BLaER1 treated with 17β-estradiol and CSF1 and Interleukin-3, amounts not matched to agents 10 nM and 100 nM (cell line): ENCODE results near the gene EPB41L3.
A peak's percentile ranks its signal among the peaks of the same experiment; 100 is the strongest.
"Not testable (repeated sequence)": the region's sequence is repeated elsewhere in the genome, so short reads cannot be mapped to it uniquely, and the experiment has no call there.

Experiments
- H3K27ac ChIP-seq, 11 experiments: shearing (Covaris generic); formaldehyde crosslinking; 2 replicates each; pipeline ENCODE4 v1.8.1; 2022
- H3K27me3 ChIP-seq, 11 experiments: shearing (Covaris generic); formaldehyde crosslinking; 2 replicates each; pipeline ENCODE4 v1.8.1; 2022
- H3K36me3 ChIP-seq, 11 experiments: shearing (Covaris generic); formaldehyde crosslinking; 2 replicates each; pipeline ENCODE4 v1.8.1; 2022
- H3K4me1 ChIP-seq, 10 experiments: shearing (Covaris generic); formaldehyde crosslinking; 2 replicates each; pipeline ENCODE4 v1.8.1; 2022
- H3K4me2 ChIP-seq, 11 experiments: shearing (Covaris generic); formaldehyde crosslinking; 2 replicates each; pipeline ENCODE4 v1.8.1; 2022
- H3K4me3 ChIP-seq, 10 experiments: shearing (Covaris generic); formaldehyde crosslinking; 2 replicates each; pipeline ENCODE4 v1.8.1; 2022
- H3K9ac ChIP-seq, 11 experiments: shearing (Covaris generic); formaldehyde crosslinking; 2 replicates each; pipeline ENCODE4 v1.8.1; 2022
- H3K9me3 ChIP-seq, 11 experiments: shearing (Covaris generic); formaldehyde crosslinking; replicated peaks in 1 of 11; 2 replicates each; pipeline ENCODE4 v1.8.1; 2022
- H4K20me1 ChIP-seq, 11 experiments: shearing (Covaris generic); formaldehyde crosslinking; 2 replicates each; pipeline ENCODE4 v1.8.1; 2022
- Cebpa-rat ChIP-seq, 11 experiments: shearing (Covaris generic); IDR thresholded peaks; 2 replicates each; pipeline ENCODE4 v1.8.1; 2022

EPB41L3 gene

GRCh38 chr18:5488844-5489243 lies 55.0 kb downstream of the EPB41L3 start:
- Histone ChIP-seq H3K4me3 (no peak overlapping the region), H3K9me3 (peaks cover 0 to 20% (median 0%) of the 10 kb centered on the region in 11 experiments; a peak in 5 of 22 replicates), H3K27me3 (no peaks in the 10 kb centered on the region), H3K36me3 (no peaks in the 10 kb centered on the region), H3K27ac (no peak overlapping the region), H3K4me1 (peaks cover 0 to 18% (median 0%) of the 10 kb centered on the region in 10 experiments; a peak in 4 of 20 replicates), H3K9ac (no peak overlapping the region), H3K4me2 (no peak overlapping the region), H4K20me1 (no peaks in the 10 kb centered on the region)
- TF ChIP-seq Cebpa-rat (IDR thresholded peaks at IDR 0.05) = no peak

GRCh38 chr18:5488044-5488443 lies 55.8 kb downstream of the EPB41L3 start:
- not testable (repeated sequence) for H3K27me3 ChIP-seq, H3K9ac ChIP-seq
- peaks cover 0 to 26% (median 0%) of the 10 kb centered on the region in 10 experiments; a peak in 4 of 20 replicates for H3K4me1 ChIP-seq

GRCh38 chr18:5484526-5484925 lies 59.3 kb downstream of the EPB41L3 start:
- Histone ChIP-seq H3K9me3 (peaks cover 6 to 37% (median 13%) of the 10 kb centered on the region in 11 experiments; a peak in 18 of 22 replicates), H3K27ac (no peak overlapping the region), H3K4me3 (no peak overlapping the region), H3K4me2 (0 out of 22 replicates have a peak overlapping the region, but pooled peaks of 1 of the 11 experiments have one; percentile 46), H3K4me1 (peaks cover 0 to 19% (median 0%) of the 10 kb centered on the region in 10 experiments; a peak in 4 of 20 replicates), H3K36me3 (no peaks in the 10 kb centered on the region), H4K20me1 (no peaks in the 10 kb centered on the region), H3K9ac (no peak overlapping the region), H3K27me3 (no peaks in the 10 kb centered on the region)
- no peak for TF ChIP-seq Cebpa-rat (IDR thresholded peaks at IDR 0.05)

More at GRCh38 chr18:5488044-5488443, 55.8 kb downstream of the EPB41L3 start:
- not testable (repeated sequence) for H3K4me3 ChIP-seq, H4K20me1 ChIP-seq, H3K27ac ChIP-seq, H3K4me2 ChIP-seq, H3K36me3 ChIP-seq
- H3K9me3 ChIP-seq = peaks cover 0 to 20% (median 0%) of the 10 kb centered on the region in 11 experiments; a peak in 5 of 22 replicates

DNA sequence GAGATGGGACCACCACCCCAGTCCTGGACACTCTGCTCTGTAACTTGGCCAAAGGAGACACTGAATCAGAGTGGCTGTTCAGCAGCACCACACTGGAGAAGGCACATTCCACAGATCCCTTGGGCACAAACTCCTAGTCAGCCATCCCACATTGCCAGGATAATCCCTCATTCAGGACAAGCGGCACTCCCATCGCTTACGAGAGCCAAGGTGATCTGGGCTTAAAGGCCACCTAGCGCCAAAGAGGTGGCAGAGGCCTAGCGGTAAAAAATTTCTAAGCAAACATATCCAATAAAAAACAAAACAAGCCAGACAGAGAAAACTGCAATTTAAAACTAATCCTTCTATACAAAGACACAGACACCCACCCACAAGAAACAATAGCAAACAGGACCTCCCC lies 62.2 kb downstream of the EPB41L3 start:
- no peak for TF ChIP-seq Cebpa-rat (IDR thresholded peaks at IDR 0.05)
- Histone ChIP-seq H3K4me2 (no peak overlapping the region), H3K4me1 (peaks cover 0 to 23% (median 0%) of the 10 kb centered on the region in 10 experiments; a peak in 4 of 20 replicates), H3K27me3 (no peaks in the 10 kb centered on the region), H3K9me3 (peaks cover 6 to 31% (median 13%) of the 10 kb centered on the region in 11 experiments; a peak in 18 of 22 replicates), H3K27ac (no peak overlapping the region), H4K20me1 (no peaks in the 10 kb centered on the region), H3K9ac (no peak overlapping the region), H3K4me3 (no peak overlapping the region), H3K36me3 (no peaks in the 10 kb centered on the region)

- H3K9me3 ChIP-seq = peaks cover 6 to 20% (median 13%) of the 10 kb centered on the region in 11 experiments; a peak in 18 of 22 replicates
- H3K36me3 ChIP-seq = no peaks in the 10 kb centered on the region
- no peak overlapping the region for H3K9ac ChIP-seq
- TF ChIP-seq Cebpa-rat (IDR thresholded peaks at IDR 0.05) = no peak
- H3K4me2 ChIP-seq = no peak overlapping the region
- H3K27me3 ChIP-seq = no peaks in the 10 kb centered on the region
- no peak overlapping the region for H3K4me3 ChIP-seq
- H3K27ac ChIP-seq = no peak overlapping the region
- peaks cover 0 to 35% (median 4%) of the 10 kb centered on the region in 10 experiments; a peak in 9 of 20 replicates for H3K4me1 ChIP-seq
- no peaks in the 10 kb centered on the region for H4K20me1 ChIP-seq
These were observed 65.5 kb downstream of the EPB41L3 start for GRCh38 chr18:5478261-5478660.

- Histone ChIP-seq H4K20me1 (no peaks in the 10 kb centered on the region), H3K27me3 (no peaks in the 10 kb centered on the region), H3K9ac (no peak overlapping the region), H3K9me3 (peaks cover 6 to 13% (median 9%) of the 10 kb centered on the region in 11 experiments; a peak in 18 of 22 replicates), H3K27ac (no peak overlapping the region), H3K4me2 (no peak overlapping the region; a peak in 1 of 22 replicates), H3K4me3 (no peak overlapping the region), H3K36me3 (no peaks in the 10 kb centered on the region), H3K4me1 (peaks cover 0 to 30% (median 4%) of the 10 kb centered on the region in 10 experiments; a peak in 9 of 20 replicates)
- no peak for TF ChIP-seq Cebpa-rat (IDR thresholded peaks at IDR 0.05)
These were observed 66.6 kb downstream of the EPB41L3 start for GRCh38 chr18:5476961-5477800.

DNA sequence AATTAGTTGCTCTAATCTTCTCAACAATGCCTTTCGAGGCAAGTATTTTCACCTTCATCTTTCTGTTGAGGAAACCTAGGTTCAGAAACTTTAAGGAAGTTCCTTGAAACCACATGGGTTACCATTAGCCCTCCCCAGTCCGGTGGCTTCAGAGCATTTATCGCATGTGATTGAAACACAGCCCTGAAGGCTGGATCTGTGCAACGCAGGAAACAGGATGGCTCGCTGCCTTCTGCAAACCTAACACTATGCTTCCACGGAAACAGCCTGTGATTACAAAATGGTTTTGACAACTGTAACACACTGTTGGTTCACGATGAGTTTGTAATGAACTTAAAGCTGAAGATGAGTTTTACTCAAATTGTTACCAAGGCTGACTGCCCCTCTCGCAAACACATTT lies 68.5 kb downstream of the EPB41L3 start:
- H3K4me3 ChIP-seq = no peak overlapping the region
- H3K27ac ChIP-seq = peak overlapping the region in 4 of 11 experiments; percentile 27 to 67 (median 54); a peak in 6 of 22 replicates
- no peaks in the 10 kb centered on the region for H3K9me3 ChIP-seq
- no peaks in the 10 kb centered on the region for H4K20me1 ChIP-seq
- peak overlapping the region in 6 of 11 experiments; percentile 7 to 69 (median 52); a peak in 11 of 22 replicates for H3K4me2 ChIP-seq
- H3K27me3 ChIP-seq = no peaks in the 10 kb centered on the region
- peak overlapping the region in 1 of 11 experiments; percentile 3; a peak in 1 of 22 replicates for H3K9ac ChIP-seq
- TF ChIP-seq Cebpa-rat (IDR thresholded peaks at IDR 0.05) = 0 out of 22 replicates have a peak, but pooled peaks of 1 of the 11 experiments have one; percentile 10
- H3K36me3 ChIP-seq = no peaks in the 10 kb centered on the region
- H3K4me1 ChIP-seq = peaks cover 0 to 30% (median 4%) of the 10 kb centered on the region in 10 experiments; a peak in 9 of 20 replicates

- H3K4me2 ChIP-seq = 0 out of 22 replicates have a peak overlapping the region, but pooled peaks of 2 of the 11 experiments have one; percentile 66 to 81
- H3K4me3 ChIP-seq = no peak overlapping the region
- TF ChIP-seq Cebpa-rat (IDR thresholded peaks at IDR 0.05) = no peak
- H3K36me3 ChIP-seq = no peaks in the 10 kb centered on the region
- H3K27me3 ChIP-seq = no peaks in the 10 kb centered on the region
- no peak overlapping the region; a peak in 1 of 22 replicates for H3K27ac ChIP-seq
- H4K20me1 ChIP-seq = no peaks in the 10 kb centered on the region
- H3K9ac ChIP-seq = no peak overlapping the region
- H3K4me1 ChIP-seq = peaks cover 0 to 52% (median 22%) of the 10 kb centered on the region in 10 experiments; a peak in 15 of 20 replicates
- H3K9me3 ChIP-seq = no peaks in the 10 kb centered on the region
These were observed 74.5 kb downstream of the EPB41L3 start for GRCh38 chr18:5469340-5469739.

DNA sequence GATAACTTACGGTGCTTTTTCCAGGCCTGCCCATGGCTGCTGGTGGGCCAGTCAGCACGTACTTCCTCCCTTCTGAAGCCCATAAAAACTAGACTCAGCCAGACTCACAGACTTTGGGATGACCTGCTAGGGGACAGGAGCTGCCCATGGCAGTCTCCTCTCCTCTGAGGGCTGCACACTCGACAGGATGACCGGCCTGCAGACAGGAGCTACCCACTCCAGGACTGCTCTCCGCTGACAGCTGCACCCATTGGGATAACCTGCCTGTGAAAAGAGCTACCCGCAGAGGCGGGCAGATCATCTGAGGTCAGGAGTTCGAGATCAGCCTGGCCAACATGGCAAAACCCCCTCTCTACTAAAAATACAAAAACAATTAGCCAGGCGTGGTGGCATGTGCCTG lies 75.4 kb downstream of the EPB41L3 start:
- H3K36me3 ChIP-seq = no peaks in the 10 kb centered on the region
- H3K9ac ChIP-seq = no peak overlapping the region
- H4K20me1 ChIP-seq = no peaks in the 10 kb centered on the region
- H3K4me3 ChIP-seq = no peak overlapping the region
- H3K9me3 ChIP-seq = 0 out of 22 replicates have a peak, but pooled peaks cover 0 to 3% (median 0%) of the 10 kb centered on the region in 11 experiments
- H3K4me1 ChIP-seq = peaks cover 0 to 60% (median 31%) of the 10 kb centered on the region in 10 experiments; a peak in 15 of 20 replicates
- peak overlapping the region in 4 of 11 experiments; percentile 19 to 90 (median 56); a peak in 5 of 22 replicates for H3K27ac ChIP-seq
- H3K27me3 ChIP-seq = no peaks in the 10 kb centered on the region
- peak overlapping the region in 3 of 11 experiments; percentile 22 to 81 (median 66); a peak in 3 of 22 replicates for H3K4me2 ChIP-seq
- TF ChIP-seq Cebpa-rat (IDR thresholded peaks at IDR 0.05) = no peak
